T47D (cell line): ENCODE measurements around the gene ATG3.
"Not testable (repeated sequence)": the region's sequence is repeated elsewhere in the genome, so short reads cannot be mapped to it uniquely, and the experiment has no call there.

ENCODE experiments used
- DNase-seq, 2 experiments: peaks; one replicate each; pipeline versions ENCODE4 v3.0.0 to v3.0.0-alpha.2; 2011 to 2012; ENCODE audit warnings: low read depth in 1 of 2, low spot score in 1 of 2
- JUND ChIP-seq: IDR thresholded peaks from 2 replicates; pipeline ENCODE4 v1.6.1; 2012; ENCODE audit warnings: low read depth
- in situ Hi-C: cut with HindIII; loops from 2 replicates; pipeline ENCODE4 v1.10.0; 2016; ENCODE audit warnings: low sequenced_read_pairs, low pct_unique_long_range_greater_than_20kb

The ATG3 gene

DNA sequence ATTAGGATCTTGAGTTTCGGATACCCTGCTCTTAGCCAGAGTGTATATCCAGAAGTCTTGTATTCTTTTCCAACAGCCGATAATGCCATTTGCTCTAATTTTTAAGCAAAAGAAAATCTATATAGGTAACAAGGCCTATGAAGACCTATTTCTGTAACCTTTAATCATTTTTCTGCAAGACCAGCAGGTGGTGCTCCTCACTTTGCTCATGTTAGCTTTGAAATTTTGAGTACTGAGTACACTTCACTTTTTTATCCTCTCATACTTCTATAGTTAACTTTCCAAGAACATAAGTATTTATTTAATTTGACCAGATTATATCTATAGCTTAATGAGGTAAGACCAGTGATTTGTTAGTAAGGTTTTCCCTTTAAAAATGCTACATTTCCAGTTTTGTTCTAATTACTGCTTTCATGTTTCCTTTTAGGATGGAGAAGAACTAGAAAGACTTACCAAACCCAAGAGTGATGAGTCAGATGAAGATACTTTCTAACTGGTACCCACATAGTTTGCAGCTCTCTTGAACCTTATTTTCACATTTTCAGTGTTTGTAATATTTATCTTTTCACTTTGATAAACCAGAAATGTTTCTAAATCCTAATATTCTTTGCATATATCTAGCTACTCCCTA, 20.6 kb upstream of the ATG3 start:
- DNase-seq: peak in 1 of 2 experiments; percentile 68
- no peak for TF ChIP-seq JUND
- in situ Hi-C loops: no loop called here

DNA sequence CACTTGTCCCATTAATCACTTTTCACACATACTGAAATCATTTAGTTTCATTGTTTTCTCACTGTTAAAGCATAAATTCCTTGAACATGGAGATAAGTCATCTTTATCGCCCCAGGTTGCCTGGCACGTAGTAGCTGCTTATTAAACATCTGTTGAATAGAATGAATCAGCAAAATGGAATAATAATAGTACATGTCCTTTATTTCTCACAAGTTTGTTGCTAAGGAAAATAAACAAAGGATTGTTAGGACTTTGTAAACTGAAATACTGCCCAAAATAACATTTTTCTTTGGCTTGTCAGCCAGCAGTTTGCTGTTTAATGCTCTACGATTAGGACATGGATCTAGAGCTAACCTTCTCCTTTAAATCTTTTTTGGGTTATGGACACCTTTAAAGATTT, 17.9 kb upstream of the ATG3 start:
- DNase-seq: no peak
- in situ Hi-C loops: no loop called here
- TF ChIP-seq JUND: no peak

DNA sequence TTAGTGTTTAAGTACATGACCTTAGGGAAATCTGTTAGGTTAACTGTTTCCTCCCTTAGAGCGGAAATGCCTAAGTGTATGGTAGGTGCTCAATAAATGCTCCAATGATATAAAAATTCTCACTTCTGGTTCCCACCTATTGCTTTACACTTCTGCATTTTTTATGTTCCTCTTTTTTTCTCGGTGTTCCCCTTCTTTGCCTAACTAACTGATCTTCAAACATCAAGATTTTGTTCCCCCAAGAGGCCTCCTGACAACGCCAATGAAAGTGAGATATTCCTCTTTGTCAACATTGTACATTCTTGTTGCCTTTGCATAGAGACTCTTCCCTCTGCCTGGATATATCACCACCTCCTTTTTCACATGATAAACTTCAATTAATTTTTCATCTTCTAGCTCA, 17.5 kb upstream of the ATG3 start:
- in situ Hi-C loops: no loop called here
- DNase-seq: no peak
- TF ChIP-seq JUND: no peak

DNA sequence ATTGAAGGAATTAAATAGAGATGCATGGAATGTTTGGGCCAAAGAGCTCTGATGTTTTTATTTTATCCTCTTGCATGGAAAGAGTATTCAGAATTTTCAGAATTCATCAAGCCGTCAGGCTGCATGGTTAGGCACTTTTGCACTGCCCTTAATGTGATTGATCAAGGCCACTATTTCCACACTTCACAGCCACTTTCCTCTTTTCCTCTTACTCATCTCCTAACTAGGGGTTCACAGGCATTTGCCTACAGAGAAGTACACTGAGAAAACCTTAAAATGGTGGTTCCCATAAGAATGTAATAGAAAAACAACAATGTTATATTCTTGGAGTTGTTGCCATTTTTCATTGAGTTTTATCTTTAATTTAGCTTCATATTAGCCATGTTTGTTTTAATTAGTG, 10.9 kb upstream of the ATG3 start:
- no peak for TF ChIP-seq JUND
- DNase-seq: no peak
- in situ Hi-C loops: no loop called here

GRCh38 chr3:112569265-112569664, 7.5 kb upstream of the ATG3 start:
- in situ Hi-C loops: no loop called here
- no peak for DNase-seq

GRCh38 chr3:112568642-112569041, 6.9 kb upstream of the ATG3 start:
- no peak for TF ChIP-seq JUND
- in situ Hi-C loops: no loop called here
- no peak for DNase-seq

More at GRCh38 chr3:112569265-112569664, 7.5 kb upstream of the ATG3 start:
- no peak for TF ChIP-seq JUND

GRCh38 chr3:112564940-112565305, 3.2 kb upstream of the ATG3 start:
- no peak for DNase-seq
- in situ Hi-C loops: no loop called here
- no peak for TF ChIP-seq JUND

- DNase-seq, in situ Hi-C loops: not testable (repeated sequence)
Measured at GRCh38 chr3:112564247-112564939, 2.6 kb upstream of the ATG3 start.

- in situ Hi-C loops: no loop called here
- DNase-seq: peak in 1 of 2 experiments; percentile 39
- TF ChIP-seq JUND: no peak
Measured at GRCh38 chr3:112561484-112561733, 353 bp downstream of the ATG3 start.

DNA sequence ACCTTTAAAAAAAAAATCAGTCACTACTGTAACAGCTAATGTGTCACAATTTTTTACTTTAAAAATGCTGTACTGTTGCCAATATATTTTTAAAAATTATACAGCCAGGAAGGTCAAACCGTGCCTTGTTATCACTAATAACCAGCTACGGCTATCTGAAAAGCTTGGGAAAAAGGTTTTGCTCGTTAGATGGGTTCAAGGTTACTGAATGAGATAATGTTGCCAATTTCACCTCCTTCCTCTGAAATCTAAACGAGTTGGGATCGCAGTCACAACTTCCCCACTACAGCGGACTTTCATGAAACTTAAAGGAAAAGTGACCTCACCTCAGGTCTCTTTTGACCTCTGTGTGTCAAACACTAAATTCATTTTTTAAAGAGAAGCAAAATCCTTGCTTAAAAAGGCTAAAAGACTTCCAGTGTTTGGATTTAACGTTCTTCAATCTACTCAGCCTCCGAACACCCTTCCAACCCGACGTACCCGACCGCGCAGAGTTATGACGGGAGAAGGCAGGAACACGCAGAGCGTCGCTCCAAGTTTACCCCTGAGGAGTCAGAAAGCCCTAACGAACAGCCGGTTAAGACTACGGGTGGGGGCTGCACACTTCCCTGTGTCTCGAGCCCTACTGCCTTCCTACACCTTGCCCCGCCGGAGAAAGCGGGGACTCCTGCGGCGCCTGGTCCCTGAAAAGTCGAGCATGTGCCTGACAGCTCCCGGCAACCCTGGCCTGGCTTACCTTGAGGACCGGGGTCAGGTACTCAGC, 860 bp downstream of the ATG3 start:
- in situ Hi-C loops: no loop called here
- peak; percentile 26 to 85 for DNase-seq
- TF ChIP-seq JUND: no peak

DNA sequence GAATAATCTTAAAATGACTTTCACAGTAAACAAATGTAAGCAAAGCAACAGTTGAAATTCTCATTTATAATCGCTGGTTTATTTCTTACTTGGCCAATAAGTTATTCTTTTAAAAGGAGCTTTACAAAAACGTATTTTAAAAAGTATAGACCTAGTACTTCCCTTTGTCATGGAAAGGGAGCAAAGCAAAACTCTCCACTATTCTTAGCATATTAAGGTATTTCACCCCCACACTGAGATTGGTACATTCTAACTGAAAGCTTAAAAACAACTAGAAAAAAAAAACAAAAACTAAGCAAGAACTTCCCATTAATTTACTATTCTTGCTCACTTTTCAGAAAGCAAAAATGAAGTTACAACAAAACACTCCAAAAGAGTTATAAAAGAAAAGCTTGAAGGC, 1.5 kb downstream of the ATG3 start:
- in situ Hi-C loops: no loop called here
- no peak for DNase-seq
- no peak for TF ChIP-seq JUND

GRCh38 chr3:112557976-112558375, 3.8 kb downstream of the ATG3 start:
- in situ Hi-C loops: no loop called here
- no peak for TF ChIP-seq JUND
- no peak for DNase-seq

DNA sequence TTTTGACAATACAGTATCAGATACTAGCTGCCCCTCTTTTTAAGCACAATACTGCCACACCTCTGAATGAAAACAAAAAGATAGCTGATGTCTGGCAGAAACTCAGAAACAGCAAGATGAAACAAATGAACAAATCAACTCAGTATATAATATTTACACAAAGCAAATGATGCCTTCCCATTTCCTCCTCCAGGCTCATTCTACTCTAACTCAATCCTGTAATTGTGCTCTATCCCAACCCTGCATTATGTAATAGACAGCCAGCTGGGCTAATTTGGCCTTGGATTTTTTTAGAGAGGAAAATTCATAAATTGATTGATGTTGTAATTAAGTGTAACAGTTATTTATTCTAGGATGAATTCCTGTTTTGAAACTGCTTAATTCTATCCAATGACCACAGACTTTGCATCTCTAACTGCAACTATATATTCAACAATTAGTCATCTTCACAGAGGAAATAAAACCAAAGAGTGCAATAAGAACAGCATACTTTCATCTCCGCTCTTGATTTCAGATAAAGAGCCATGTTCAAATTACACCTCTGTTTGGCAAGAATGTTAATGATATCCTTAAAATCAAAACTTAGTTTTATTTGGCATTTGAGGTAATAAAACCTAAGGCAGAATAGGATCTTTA, 6.1 kb downstream of the ATG3 start:
- in situ Hi-C loops: no loop called here
- DNase-seq: no peak
- no peak for TF ChIP-seq JUND
